HEK293 (cell line): Measurements from ENCODE around the gene MPPED1.

ENCODE experiments used
- ZFHX2 ChIP-seq: fragments of 450-650 bp; formaldehyde crosslinking; conservative IDR thresholded peaks from 2 replicates; pipeline ENCODE4 v1.5.1; 2016; ENCODE audit warnings: missing biosample characterization, missing genetic modification characterization
- TF ChIP-seq, protein P1 (sequence below): fragments of 450-650 bp; formaldehyde crosslinking; IDR thresholded peaks from 2 replicates; pipeline ENCODE4 v1.5.1; 2016; ENCODE audit warnings: missing biosample characterization, missing genetic modification characterization

DNA sequence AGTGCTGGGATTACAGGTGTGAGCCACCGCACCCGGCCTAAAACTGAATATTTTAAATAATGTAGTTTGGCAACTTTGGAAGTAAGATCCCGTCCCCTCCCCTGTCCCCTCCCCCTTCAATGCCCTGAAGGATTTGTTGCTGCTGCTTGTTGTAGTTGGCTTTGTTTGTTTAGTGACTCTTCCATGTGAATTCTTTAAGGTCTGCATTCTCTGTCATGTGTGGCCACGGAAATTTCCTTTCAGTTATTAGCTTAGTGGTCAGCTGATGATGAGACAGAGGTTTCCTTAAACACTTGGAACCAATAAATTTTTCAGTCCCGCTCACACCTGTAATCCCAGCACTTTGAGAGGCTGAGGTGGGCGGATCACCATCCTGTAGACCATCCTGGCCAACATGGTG is 109.9 kb downstream of the MPPED1 start:
- no peak for TF ChIP-seq ZFHX2 (tag by site-specific recombination)
- TF ChIP-seq, protein P1, sequence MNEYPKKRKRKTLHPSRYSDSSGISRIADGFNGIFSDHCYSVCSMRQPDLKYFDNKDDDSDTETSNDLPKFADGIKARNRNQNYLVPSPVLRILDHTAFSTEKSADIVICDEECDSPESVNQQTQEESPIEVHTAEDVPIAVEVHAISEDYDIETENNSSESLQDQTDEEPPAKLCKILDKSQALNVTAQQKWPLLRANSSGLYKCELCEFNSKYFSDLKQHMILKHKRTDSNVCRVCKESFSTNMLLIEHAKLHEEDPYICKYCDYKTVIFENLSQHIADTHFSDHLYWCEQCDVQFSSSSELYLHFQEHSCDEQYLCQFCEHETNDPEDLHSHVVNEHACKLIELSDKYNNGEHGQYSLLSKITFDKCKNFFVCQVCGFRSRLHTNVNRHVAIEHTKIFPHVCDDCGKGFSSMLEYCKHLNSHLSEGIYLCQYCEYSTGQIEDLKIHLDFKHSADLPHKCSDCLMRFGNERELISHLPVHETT (tag by site-specific recombination), result no peak
